Neutrophil (primary cell): ENCODE data around the gene VEGFB.

ENCODE experiments used
- H3K27ac ChIP-seq: fragments of 200-600 bp; sonication (generic); 2 replicates; pipeline ENCODE4 v1.5.1; 2016; ENCODE audit warnings: mild to moderate bottlenecking, moderate library complexity
- H3K27me3 ChIP-seq: fragments of 200-600 bp; sonication (generic); 2 replicates; pipeline ENCODE4 v1.6.0; 2016; ENCODE audit warnings: mild to moderate bottlenecking
- H3K36me3 ChIP-seq: fragments of 200-600 bp; sonication (generic); 2 replicates; pipeline ENCODE4 v1.5.1; 2017
- H3K4me1 ChIP-seq, 2 experiments: fragments of 200-600 bp in 1 of 2; sonication (generic) in 1 of 2; 1 replicate in 1 of 2; 2 replicates in 1 of 2; pipeline versions ENCODE4 v1.5.1 to v1.6.1; 2013 to 2016; ENCODE audit warnings: low read depth in 1 of 2, low read length in 1 of 2, mild to moderate bottlenecking in 1 of 2, moderate library complexity in 1 of 2; ENCODE audit not compliant: control insufficient read depth in 1 of 2, insufficient read depth in 1 of 2
- H3K4me3 ChIP-seq, 2 experiments: fragments of 200-600 bp in 1 of 2; sonication (generic) in 1 of 2; 1 replicate in 1 of 2; 2 replicates in 1 of 2; pipeline ENCODE4 v1.5.1; 2013 to 2016; ENCODE audit warnings: low read depth in 1 of 2, low read length in 1 of 2, mild to moderate bottlenecking in 1 of 2, moderate library complexity in 1 of 2
- H3K9me3 ChIP-seq: fragments of 200-600 bp; sonication (generic); 2 replicates; pipeline ENCODE4 v1.5.1; 2016
- CTCF ChIP-seq: fragments of 200-600 bp; sonication (generic); IDR thresholded peaks from 2 replicates; pipeline ENCODE4 v1.5.1; 2016; ENCODE audit warnings: antibody characterized with exemption

Gene VEGFB

GRCh38 chr11:64268025-64268892 lies 33.9 kb downstream of the VEGFB start:
- Histone ChIP-seq H3K36me3 (peaks cover 33% of the 10 kb centered on the region), H3K4me1 (peaks cover 36% of the 10 kb centered on the region in 2 experiments), H3K4me3 (peak overlapping the region; percentile 96 to 99), H3K9me3 (no peaks in the 10 kb centered on the region), H3K27ac (peak overlapping the region; percentile 98), H3K27me3 (no peaks in the 10 kb centered on the region)
- no peak for TF ChIP-seq CTCF

GRCh38 chr11:64268893-64269539 lies 34.6 kb downstream of the VEGFB start:
- Histone ChIP-seq H3K4me1 (peaks cover 36% of the 10 kb centered on the region in 2 experiments), H3K36me3 (peaks cover 25% of the 10 kb centered on the region), H3K4me3 (peak overlapping the region; percentile 96 to 99), H3K27ac (peak overlapping the region; percentile 98), H3K9me3 (no peaks in the 10 kb centered on the region), H3K27me3 (no peaks in the 10 kb centered on the region)
- no peak for TF ChIP-seq CTCF

- Histone ChIP-seq H3K4me3 (peak overlapping the region; percentile 96 to 99), H3K9me3 (no peaks in the 10 kb centered on the region), H3K36me3 (peaks cover 20% of the 10 kb centered on the region), H3K27me3 (no peaks in the 10 kb centered on the region), H3K4me1 (peaks cover 36% of the 10 kb centered on the region in 2 experiments), H3K27ac (peak overlapping the region; percentile 98)
- TF ChIP-seq CTCF = no peak
These were observed 35.3 kb downstream of the VEGFB start for GRCh38 chr11:64269540-64270220.

- Histone ChIP-seq H3K4me3 (no peak overlapping the region), H3K27me3 (no peaks in the 10 kb centered on the region), H3K9me3 (no peaks in the 10 kb centered on the region), H3K36me3 (peaks cover 38% of the 10 kb centered on the region), H3K27ac (no peak overlapping the region), H3K4me1 (peaks cover 14 to 17% of the 10 kb centered on the region in 2 experiments)
- no peak for TF ChIP-seq CTCF
These were observed 40.8 kb downstream of the VEGFB start for GRCh38 chr11:64275031-64275800.

- no peaks in the 10 kb centered on the region for H3K27me3 ChIP-seq
- no peaks in the 10 kb centered on the region for H3K9me3 ChIP-seq
- H3K36me3 ChIP-seq = peaks cover 38% of the 10 kb centered on the region
- TF ChIP-seq CTCF = no peak
- no peak overlapping the region for H3K4me3 ChIP-seq
- H3K4me1 ChIP-seq = peaks cover 9 to 11% of the 10 kb centered on the region in 2 experiments
- no peak overlapping the region for H3K27ac ChIP-seq
These were observed 41.5 kb downstream of the VEGFB start for GRCh38 chr11:64275841-64276240.
